HFFc6 (cell line): ENCODE results near the gene ZNF345. TPM values are rescaled to one million over a fixed set of nuclear protein-coding genes. Genes with fewer than 3 reads are reported as not detected.

Experiments used
- DNase-seq: peaks from one replicate; pipeline ENCODE4 v3.0.0-alpha.2; 2018
- H3K27ac Mint-ChIP-seq: 2 replicates; pipeline ENCODE4 v1.8.0; 2020; ENCODE audit warnings: mild to moderate bottlenecking, mixed read lengths
- H3K27me3 Mint-ChIP-seq: 2 replicates; pipeline ENCODE4 v1.8.0; 2021; ENCODE audit warnings: mild to moderate bottlenecking, moderate library complexity, mixed read lengths; ENCODE audit not compliant: insufficient read depth
- H3K36me3 Mint-ChIP-seq: 2 replicates; pipeline ENCODE4 v1.8.0; 2021; ENCODE audit warnings: low read depth, mixed read lengths
- H3K4me1 Mint-ChIP-seq: 2 replicates; pipeline ENCODE4 v1.8.0; 2020; ENCODE audit warnings: low read depth, mixed read lengths
- H3K4me3 Mint-ChIP-seq: 2 replicates; pipeline ENCODE4 v1.8.0; 2020; ENCODE audit warnings: mild to moderate bottlenecking, moderate library complexity, mixed read lengths
- H3K9me3 Mint-ChIP-seq: 2 replicates; pipeline ENCODE4 v1.8.0; 2020; ENCODE audit warnings: mild to moderate bottlenecking, mixed read lengths
- long read RNA-seq: library from polyadenylated mRNA; unstranded; transcript quantifications from one replicate; pipeline ENCODE4 v2.0.0, GENCODE V29; 2019
- total RNA-seq, 6 experiments: library from RNA; stranded (reverse); fragmentation: NEBNext Ultra II Directional; extraction: Animal tissue kit (Norgen Biotek cat#: 25700); gene quantifications; 2 replicates in 1 of 6; 3 replicates in 5 of 6; pipeline ENCODE4 v1.2.3, GENCODE V29; 2021
- TF ChIP-seq, protein P1 (sequence below): fragments of 200-600 bp; sonication (generic); IDR thresholded peaks from 2 replicates; pipeline ENCODE4 v1.5.0; 2021; ENCODE audit warnings: antibody characterized with exemption, mild to moderate bottlenecking

The ZNF345 gene
- 1 to 10 TPM; 1.3 to 2.5 (median 1.8) TPM for total RNA-seq
- long read RNA-seq, partial matches to known transcripts = 0 of 2 reads
- long read RNA-seq, other reads (novel, unspliced or antisense) = 2 of 2 reads

DNA sequence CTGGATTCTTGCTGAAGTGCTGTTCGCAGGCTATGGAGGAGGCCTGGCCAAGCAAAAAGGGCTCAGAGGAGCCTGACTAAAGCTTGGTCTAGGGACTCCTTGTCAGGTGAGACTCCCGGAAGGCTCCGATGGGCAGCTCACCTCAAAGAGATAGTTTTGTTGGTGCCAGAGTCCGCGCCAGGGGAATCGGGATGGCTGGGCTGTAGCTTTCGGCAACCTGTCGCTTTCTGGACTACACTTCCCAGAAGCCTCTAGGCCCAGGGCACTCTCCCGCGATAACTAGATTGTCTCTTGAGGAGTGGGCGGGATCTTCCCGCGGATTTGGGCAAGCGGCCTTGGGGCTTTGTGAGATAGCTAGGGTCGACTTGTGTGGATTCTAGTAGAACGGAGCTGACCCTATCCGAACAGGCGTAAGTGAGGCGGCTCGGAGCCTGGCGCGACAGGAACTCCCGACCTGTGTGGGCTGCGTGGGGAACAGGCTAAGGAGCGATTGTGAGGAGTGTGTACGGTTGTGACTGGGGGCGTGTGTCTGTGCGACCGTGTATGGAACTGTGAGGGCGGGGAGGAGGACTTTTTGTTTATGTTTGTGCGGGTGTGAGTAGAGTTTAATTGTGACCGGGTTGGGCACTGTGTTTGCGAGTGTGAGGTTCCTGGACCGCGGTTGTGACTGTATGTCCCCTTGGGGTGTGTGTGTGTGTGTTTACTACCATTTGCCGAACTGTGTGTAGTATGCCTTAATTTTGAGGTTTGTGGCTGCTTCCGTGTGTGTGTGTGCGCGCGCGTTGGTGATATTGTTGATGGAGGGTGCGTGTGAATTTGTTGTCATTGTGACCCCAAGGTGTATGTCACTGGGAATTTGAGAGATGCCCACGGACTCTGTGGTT, at the start of gene ZNF345:
ZNF345 (plus strand) TSS at position 318 of the 884 bp plus-strand sequence. CDS start 25,955 bp downstream, outside the sequence.
- Mint-ChIP-seq H3K27me3 (no peaks in the 10 kb centered on the region; the same call in 1 of the 2 replicates), H3K27ac (no peak within 1 kb of the TSS), H3K4me1 (peaks cover 6% of the 10 kb centered on the region), H3K9me3 (peaks cover 42% of the 10 kb centered on the region), H3K36me3 (peaks cover 41% of the 10 kb centered on the region), H3K4me3 (no peak within 1 kb of the TSS)
- TF ChIP-seq, protein P1, sequence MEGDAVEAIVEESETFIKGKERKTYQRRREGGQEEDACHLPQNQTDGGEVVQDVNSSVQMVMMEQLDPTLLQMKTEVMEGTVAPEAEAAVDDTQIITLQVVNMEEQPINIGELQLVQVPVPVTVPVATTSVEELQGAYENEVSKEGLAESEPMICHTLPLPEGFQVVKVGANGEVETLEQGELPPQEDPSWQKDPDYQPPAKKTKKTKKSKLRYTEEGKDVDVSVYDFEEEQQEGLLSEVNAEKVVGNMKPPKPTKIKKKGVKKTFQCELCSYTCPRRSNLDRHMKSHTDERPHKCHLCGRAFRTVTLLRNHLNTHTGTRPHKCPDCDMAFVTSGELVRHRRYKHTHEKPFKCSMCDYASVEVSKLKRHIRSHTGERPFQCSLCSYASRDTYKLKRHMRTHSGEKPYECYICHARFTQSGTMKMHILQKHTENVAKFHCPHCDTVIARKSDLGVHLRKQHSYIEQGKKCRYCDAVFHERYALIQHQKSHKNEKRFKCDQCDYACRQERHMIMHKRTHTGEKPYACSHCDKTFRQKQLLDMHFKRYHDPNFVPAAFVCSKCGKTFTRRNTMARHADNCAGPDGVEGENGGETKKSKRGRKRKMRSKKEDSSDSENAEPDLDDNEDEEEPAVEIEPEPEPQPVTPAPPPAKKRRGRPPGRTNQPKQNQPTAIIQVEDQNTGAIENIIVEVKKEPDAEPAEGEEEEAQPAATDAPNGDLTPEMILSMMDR = no peak
- DNase-seq = peak; percentile 90

- TF ChIP-seq, protein P1 = peak; percentile 2; the same call in 1 of the 2 replicates
- Mint-ChIP-seq H3K27me3 (no peaks in the 10 kb centered on the region; the same call in 1 of the 2 replicates), H3K36me3 (peaks cover 62% of the 10 kb centered on the region), H3K4me1 (no peaks in the 10 kb centered on the region), H3K4me3 (no peak overlapping the region), H3K27ac (no peak overlapping the region), H3K9me3 (peaks cover 70% of the 10 kb centered on the region)
- no peak for DNase-seq
Measured at GRCh38 chr19:36805364-36805763, 45.3 kb upstream of the ZNF345 start.

DNA sequence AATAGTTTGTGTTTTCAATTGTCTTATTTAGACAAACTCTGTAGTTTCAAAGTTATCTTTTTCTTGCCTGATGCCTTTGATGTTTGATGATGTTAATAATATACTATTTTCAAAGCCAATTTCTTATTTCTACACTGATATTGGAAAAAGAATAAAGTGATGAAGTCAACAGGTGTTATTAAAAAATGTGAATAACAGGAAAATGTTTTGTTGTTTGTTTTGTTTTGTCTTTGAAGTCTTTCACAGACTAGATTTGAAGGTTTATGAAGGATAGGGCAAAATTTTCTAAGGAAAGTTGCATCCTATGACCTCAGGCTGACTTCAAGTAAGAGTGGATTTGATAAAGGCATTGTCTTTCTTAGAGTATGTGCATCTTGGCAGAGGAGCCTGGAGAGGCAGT, 43.6 kb upstream of the ZNF345 start:
- TF ChIP-seq, protein P1 = no peak
- Mint-ChIP-seq H3K27me3 (no peaks in the 10 kb centered on the region), H3K27ac (no peak overlapping the region), H3K9me3 (peaks cover 74% of the 10 kb centered on the region), H3K4me3 (no peak overlapping the region), H3K4me1 (no peaks in the 10 kb centered on the region), H3K36me3 (peaks cover 65% of the 10 kb centered on the region)
- no peak for DNase-seq

DNA sequence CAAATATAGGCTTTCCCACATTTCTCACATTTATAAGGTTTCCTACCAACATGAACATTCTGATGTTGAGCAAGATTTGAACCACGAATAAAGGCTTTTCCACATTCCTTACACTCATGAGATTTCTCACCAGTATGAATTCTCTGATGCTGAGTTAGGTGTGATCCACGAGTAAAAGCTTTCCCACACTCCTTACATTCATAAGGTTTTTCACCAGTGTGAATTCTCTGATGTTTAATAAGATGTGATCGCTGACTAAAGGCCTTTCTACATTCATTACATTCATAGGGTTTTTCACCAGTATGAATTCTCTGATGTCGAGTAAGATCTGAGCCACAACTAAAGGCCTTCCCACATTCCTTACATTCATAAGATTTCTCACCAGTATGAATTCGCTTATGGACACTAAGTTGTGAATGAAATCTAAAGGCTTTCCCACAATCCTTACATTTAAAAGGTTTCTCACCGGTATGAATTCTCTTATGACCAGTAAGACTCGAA, 31.5 kb upstream of the ZNF345 start:
- H3K27me3 Mint-ChIP-seq = no peaks in the 10 kb centered on the region; the same call in 1 of the 2 replicates
- H3K9me3 Mint-ChIP-seq = peaks cover 93% of the 10 kb centered on the region
- H3K36me3 Mint-ChIP-seq = peaks cover 81% of the 10 kb centered on the region
- no peaks in the 10 kb centered on the region for H3K4me1 Mint-ChIP-seq
- no peak overlapping the region for H3K4me3 Mint-ChIP-seq
- TF ChIP-seq, protein P1 = no peak
- DNase-seq = no peak
- H3K27ac Mint-ChIP-seq = no peak overlapping the region

GRCh38 chr19:36821758-36822157, 28.9 kb upstream of the ZNF345 start:
- no peaks in the 10 kb centered on the region; the same call in 1 of the 2 replicates for H3K27me3 Mint-ChIP-seq

More at GRCh38 chr19:36821758-36822157, 28.9 kb upstream of the ZNF345 start:
- TF ChIP-seq, protein P1 = no peak
- H3K27ac Mint-ChIP-seq = no peak overlapping the region
- H3K36me3 Mint-ChIP-seq = peaks cover 85% of the 10 kb centered on the region
- no peak for DNase-seq
- H3K9me3 Mint-ChIP-seq = peaks cover 91% of the 10 kb centered on the region
- H3K4me3 Mint-ChIP-seq = no peak overlapping the region
- H3K4me1 Mint-ChIP-seq = no peaks in the 10 kb centered on the region
